HG03280 (cell line): ENCODE measurements around the gene CEP131.
"Not testable (repeated sequence)": the region's sequence is repeated elsewhere in the genome, so short reads cannot be mapped to it uniquely, and the experiment has no call there.

Source experiments
- ATAC-seq: cut with Tn5 transposase; IDR thresholded peaks from one replicate; pipeline ENCODE4 v1.9.1; 2021; ENCODE audit warnings: mild to moderate bottlenecking, moderate library complexity; ENCODE audit not compliant: unreplicated experiment

Gene CEP131

GRCh38 chr17:81228834-81229665 lies 6.3 kb upstream of the CEP131 start:
- no peak for ATAC-seq

- ATAC-seq = no peak
These were observed 5.7 kb upstream of the CEP131 start for GRCh38 chr17:81228420-81228819.

DNA sequence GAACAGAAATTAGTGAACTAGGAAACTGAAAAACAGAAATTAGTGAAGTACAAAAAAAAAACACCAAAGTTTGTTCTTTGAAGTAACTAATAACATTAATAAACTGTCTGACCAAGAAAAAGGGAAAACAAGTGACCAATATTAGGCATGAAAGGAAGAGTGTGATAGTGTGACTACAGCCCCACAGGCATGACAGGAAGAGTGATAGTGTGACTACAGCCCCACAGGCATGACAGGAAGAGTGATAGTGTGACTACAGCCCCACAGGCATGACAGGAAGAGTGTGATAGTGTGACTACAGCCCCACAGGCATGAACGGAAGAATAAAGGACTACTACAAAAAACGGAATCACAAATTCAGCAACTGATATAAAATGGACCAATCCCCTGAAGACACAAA lies 4.9 kb upstream of the CEP131 start:
- ATAC-seq = not testable (repeated sequence)

DNA sequence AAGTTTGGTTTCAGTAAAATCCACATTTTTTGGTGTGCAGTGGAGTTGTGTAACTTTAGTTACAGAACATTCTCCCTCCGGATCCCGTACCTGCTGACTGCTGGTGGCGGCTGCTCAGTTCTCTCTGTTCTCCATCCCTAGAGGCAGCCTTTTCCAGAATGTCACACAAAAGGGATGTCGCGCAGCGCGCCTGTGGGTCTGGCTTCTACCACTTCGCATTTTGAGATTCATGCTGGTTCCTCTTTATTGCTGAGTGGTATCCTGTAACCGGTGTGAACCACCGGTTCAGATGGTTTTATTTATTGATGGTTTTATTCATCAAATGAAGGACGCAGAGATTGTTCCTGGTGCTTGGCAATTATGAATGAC lies 981 bp upstream of the CEP131 start:
- ATAC-seq = no peak

- ATAC-seq = no peak
These were observed 202 bp downstream of the CEP131 start for GRCh38 chr17:81222620-81222905.

DNA sequence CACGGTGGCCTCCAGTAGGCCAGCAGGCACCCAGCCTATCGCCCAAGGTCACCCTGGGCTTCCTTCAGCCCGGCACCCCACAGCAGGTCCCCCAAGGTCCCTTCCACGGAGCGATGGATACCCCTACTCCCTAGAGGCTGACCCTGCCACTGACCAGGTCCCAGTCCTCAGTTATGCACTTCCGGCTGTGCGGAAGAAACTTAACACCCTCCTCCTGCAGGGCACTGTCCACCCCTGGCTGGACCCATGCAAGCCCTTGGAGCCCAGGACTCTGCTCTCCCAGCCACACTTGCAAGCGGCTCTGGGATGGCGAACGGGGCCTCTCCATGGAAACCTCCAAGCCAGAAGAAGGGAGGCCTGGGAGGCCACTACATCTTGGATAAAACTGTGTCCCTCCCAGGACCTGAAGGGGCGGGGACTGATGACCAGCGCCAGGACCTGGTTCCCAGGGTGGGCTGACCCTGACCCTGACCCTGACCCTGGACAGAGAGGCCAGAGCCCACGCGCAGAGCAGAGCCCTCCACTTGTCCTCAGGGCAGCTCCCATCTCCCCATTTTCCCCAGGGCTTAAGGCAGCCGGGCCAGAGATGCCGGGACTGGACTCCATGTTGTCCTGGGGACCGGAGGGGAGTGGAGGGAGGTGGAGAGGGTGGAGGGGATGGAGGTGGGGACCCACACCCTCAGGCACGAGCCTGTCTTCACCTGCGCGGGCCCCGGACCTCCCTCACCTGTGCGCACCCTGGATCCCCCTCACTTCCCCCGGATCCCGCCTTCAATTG lies 734 bp downstream of the CEP131 start:
- no peak for ATAC-seq

DNA sequence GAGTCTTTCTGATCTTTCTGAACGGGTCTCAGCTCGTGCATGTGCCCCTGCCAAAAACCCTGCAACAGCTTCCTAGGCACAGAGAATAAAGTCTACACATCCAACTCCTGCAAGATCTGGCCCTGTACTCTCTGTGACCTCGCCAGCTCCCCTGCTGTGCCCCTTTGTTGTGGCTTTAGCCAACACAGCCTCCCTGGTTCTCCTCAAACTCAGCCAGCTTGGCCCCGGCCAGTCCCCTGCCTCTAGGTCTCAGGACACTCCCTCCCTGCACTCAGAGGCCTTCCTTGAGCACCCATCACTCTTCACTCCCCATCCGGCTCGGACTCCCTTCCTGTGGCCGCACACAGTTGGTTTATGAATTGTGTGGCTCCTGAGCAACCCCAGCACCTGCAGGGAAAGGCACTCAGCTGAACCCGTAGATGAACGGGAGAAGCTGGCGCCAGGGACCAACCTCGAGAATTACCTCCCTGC lies 1.4 kb downstream of the CEP131 start:
- no peak for ATAC-seq

DNA sequence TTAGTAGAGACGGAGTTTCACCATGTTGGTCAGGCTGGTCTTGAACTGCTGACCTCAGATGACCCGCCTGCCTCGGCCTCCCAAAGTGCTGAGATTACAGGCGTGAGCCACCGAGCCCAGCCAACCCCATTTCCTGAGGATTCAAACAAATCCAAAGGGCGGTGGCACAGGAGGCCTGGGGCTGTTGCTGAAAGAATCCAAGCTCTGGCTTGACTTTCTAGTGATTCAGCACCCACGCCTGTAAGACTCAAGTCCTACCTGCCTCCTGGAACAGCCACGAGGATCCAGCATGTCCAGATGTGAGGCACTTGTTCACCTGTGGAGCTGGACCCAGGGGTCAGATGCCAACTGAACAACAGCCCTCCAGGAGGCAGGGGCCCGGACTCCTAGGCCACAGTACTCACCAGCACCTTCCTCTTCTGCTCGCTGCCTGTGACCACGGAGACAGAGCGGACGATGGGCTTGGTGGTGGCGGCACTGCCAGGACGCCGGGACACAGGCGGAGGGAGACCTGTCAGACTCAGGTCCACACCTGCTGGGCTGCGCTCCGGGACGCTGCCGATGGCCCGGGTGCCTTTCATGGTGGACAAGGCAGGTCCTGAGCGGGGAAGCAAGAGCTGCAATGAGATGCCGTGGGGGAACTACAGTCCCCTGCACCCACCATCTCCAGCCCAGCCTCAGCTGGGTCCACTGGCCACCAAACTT lies 3.1 kb downstream of the CEP131 start:
- ATAC-seq = no peak

GRCh38 chr17:81218991-81219390 lies 3.8 kb downstream of the CEP131 start:
- no peak for ATAC-seq

DNA sequence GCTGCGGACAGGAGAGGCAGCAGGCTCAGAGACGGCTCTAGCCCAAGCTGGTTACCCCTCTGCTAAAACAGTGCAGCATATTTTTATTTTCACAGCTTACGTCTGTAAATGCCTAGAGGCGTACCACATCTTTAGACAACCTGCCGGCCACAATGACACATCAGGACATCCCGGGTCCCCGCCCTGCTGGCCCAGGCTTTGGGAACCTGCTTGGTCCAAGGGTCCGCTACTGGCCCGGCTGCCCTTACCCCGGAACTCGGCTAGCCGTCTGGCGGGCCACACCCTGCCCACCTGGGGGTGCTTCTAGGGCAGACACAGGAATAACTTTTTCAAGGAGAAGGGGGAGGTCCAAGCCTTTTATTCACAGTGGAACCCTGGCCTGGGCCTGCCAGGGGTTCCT lies 4.3 kb downstream of the CEP131 start:
- no peak for ATAC-seq

DNA sequence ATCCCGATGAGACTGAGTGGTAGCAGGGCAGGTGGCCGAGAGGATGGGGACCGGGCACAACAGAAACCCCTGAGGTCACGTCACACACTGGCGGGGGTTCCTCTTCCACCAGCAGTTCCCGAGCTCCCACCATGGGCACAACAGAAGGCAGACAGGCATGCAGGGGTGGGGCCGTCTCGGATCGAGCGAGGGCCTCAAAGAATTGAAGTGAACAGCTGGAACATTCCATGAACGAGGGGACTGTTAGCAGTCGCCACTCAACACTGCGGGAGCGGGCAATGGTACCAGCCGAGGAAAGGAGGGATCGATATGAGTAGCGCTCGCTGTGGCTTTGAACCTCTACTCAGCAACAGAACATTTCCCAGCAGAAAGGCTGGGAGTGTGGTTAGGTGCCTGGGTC lies 5.3 kb downstream of the CEP131 start:
- no peak for ATAC-seq

DNA sequence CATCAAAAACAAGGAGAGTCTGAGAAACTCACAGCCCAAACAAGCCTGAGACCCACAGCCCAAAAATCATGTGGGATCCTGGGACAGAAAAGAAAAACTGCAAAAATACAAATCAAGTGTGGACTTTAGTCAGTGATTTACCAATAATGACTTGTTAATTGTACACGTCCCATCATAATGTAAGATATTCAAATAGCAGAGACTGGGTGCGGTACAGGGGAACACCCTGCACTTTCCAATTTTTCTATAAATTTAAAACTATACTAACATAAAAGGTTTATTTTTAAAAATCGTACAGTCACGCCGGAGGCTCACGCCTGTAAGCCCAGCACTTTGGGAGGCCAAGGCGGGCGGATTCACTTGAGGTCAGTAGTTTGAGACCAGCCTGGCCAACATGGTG lies 8.8 kb downstream of the CEP131 start:
- no peak for ATAC-seq

DNA sequence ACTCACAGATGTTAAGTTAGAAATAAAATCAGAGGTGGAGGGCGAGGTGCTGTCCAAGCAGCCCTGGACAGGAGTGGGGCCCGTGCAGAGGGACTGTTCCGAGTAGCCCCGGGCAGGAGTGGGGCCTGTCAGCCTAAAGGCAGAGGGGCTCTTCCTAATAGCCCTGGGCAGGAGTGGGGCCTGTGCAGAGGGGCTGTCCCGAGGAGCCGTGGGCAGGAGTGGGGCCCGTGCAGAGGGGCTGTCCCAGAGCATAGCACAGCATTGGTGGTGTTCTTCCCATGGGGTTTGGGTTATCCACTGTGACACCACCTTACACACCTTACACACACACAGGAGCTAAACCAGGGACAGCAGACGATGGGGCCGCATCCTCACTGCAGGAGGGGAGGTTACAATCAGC lies 10.4 kb downstream of the CEP131 start:
- no peak for ATAC-seq

GRCh38 chr17:81210868-81211267 lies 11.9 kb downstream of the CEP131 start:
- ATAC-seq = no peak

GRCh38 chr17:81210466-81210865 lies 12.3 kb downstream of the CEP131 start:
- no peak for ATAC-seq

DNA sequence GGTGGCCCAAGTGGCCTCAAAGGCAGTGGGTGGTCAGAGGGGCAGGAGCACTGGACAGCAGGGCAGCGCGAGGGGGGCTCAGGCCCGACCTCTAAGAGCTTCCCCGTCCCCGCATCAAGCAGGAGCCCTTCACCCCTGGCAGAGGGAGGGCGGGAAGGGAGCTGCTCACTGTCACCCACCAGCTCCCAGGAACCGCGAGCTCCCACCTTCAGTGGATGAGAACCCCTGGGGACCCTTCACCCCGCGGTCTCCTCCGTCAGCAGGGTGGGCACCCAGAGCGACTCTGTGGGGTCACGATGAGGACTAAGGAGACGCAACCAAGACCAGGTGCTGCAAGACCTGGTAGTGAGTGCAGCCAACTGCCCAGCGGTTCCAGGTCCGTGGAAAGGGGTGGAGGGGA lies 13.6 kb downstream of the CEP131 start:
- no peak for ATAC-seq

- ATAC-seq = no peak
These were observed 14.1 kb downstream of the CEP131 start for GRCh38 chr17:81208651-81209050.

GRCh38 chr17:81207610-81208581 lies 14.9 kb downstream of the CEP131 start:
- ATAC-seq = no peak

DNA sequence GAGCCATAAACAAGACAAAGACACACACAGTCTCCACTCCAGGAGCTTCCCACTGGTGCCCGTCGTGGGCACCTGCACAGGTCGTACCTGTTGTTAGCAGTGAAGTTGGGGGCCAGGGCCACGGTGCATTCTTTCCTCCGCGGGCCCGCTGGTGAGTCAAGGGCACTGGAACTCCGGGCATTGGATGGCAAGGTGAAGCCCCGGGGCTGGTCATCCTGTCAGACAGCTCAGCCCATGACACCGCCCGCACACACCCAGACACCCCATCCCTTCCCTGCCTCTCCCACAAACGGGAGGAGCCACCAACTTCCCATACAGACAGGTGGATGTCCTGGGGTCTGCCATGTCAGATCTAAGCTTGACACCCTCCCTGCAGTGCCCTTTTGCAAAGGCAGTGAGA lies 16.1 kb downstream of the CEP131 start:
- ATAC-seq = no peak

DNA sequence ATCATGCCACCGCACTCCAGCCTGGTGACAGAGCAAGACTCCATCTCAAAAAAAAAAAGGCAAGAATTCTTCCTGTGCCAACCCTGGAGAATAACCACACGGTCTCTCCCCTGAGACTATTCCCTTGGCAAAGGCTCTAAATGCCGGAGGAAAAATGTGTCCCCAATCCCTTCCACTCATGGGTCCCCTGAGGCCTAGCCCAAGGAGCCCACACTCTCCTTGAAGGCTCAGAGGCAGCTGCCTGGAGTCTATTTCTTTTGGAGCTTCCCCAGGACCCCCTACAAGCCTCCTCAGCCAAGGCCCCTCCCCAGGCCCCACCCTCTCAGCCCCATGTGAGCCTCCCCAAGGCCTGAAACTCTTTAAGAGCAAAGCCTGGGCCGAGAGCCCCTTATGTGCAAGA lies 16.6 kb downstream of the CEP131 start:
- no peak for ATAC-seq

- no peak for ATAC-seq
These were observed 18.2 kb downstream of the CEP131 start for GRCh38 chr17:81204578-81204977.
